Upper lobe of left lung (tissue), 6 donors: ENCODE results near the gene NME9. TPM values are rescaled to one million over a fixed set of nuclear protein-coding genes. Genes with fewer than 3 reads are reported as not detected.

ENCODE experiments used
- ATAC-seq, 2 donors: fragments of 200-7000 bp; cut with Tn5 transposase; one replicate each; pipeline ENCODE4 v1.9.1; 2022; ENCODE audit warnings: mild to moderate bottlenecking in 2 of 2, moderate library complexity in 2 of 2; ENCODE audit not compliant: low FRiP score in 2 of 2
- DNase-seq, 2 donors: peaks; one replicate each; pipeline ENCODE4 v3.0.0-alpha.2; 2019 to 2020
- H3K27ac ChIP-seq, 4 donors: fragments of 200-600 bp; sonication (generic); one replicate each; pipeline ENCODE4 v1.5.1; 2016 to 2019
- H3K27me3 ChIP-seq, 4 donors: fragments of 200-600 bp; sonication (generic); one replicate each; pipeline ENCODE4 v1.5.1; 2017 to 2019
- H3K36me3 ChIP-seq, 4 donors: fragments of 200-600 bp; sonication (generic); one replicate each; pipeline ENCODE4 v1.5.1; 2016 to 2019
- H3K4me1 ChIP-seq, 4 donors: fragments of 200-600 bp; sonication (generic); one replicate each; pipeline ENCODE4 v1.5.1; 2018 to 2019
- H3K4me3 ChIP-seq, 4 donors: fragments of 200-600 bp; sonication (generic); one replicate each; pipeline ENCODE4 v1.5.1; 2017 to 2019; ENCODE audit warnings: mild to moderate bottlenecking in 2 of 4, moderate library complexity in 1 of 4
- H3K9me3 ChIP-seq, 4 donors: fragments of 200-600 bp; sonication (generic); one replicate each; pipeline ENCODE4 v1.5.1; 2018 to 2019
- CTCF ChIP-seq, 6 experiments: fragments of 450-650 bp in 4 of 6; fragments of 200-600 bp in 2 of 6; sonication (generic) in 2 of 6; IDR thresholded peaks; one replicate each; pipeline ENCODE4 v1.5.1; 2016 to 2019; ENCODE audit warnings: antibody characterized with exemption in 6 of 6
- EP300 ChIP-seq, 4 donors: sonication (generic); formaldehyde crosslinking; IDR thresholded peaks; one replicate each; pipeline ENCODE4 v1.5.1; 2017; ENCODE audit warnings: antibody characterized with exemption in 4 of 4, control low read depth in 2 of 4
- POLR2A ChIP-seq, 4 donors: fragments of 450-650 bp; IDR thresholded peaks; one replicate each; pipeline ENCODE4 v1.5.1; 2016 to 2017; ENCODE audit warnings: antibody characterized with exemption in 4 of 4, mild to moderate bottlenecking in 2 of 4
- POLR2AphosphoS5 ChIP-seq, 2 donors: sonication (generic); formaldehyde crosslinking; IDR thresholded peaks; one replicate each; pipeline ENCODE4 v1.5.1; 2017; ENCODE audit warnings: antibody characterized with exemption in 2 of 2
- WGBS, 2 donors: methylation state at CpG; one replicate each; pipeline ENCODE4 v1.1.5; 2017 to 2018; 5-methylcytosine and 5-hydroxymethylcytosine counted together
- total RNA-seq, 6 donors: library from RNA; depleted of rRNA in 4 of 6; stranded (reverse); fragments of >200 nt in 4 of 6; gene quantifications; one replicate each; pipeline versions ENCODE4 v1.1.0 to v1.2.1, GENCODE V29; 2016 to 2021
- donor health status: DM: no; HTN: no; CAD: no; lungs with moderate emphysema.
- donor health status: DM: no; HTN: yes; CAD: no; lungs with severe emphysema.

NME9 gene
- total RNA-seq, 6 donors from 2014 or later = 0.46 to 16.5 (median 3.3) TPM

GRCh38 chr3:138363322-138363721 lies 33.7 kb upstream of the NME9 start:
- ATAC-seq = no peak
- no peaks in the 10 kb centered on the region for H3K9me3 ChIP-seq
- TF ChIP-seq POLR2AphosphoS5 (IDR thresholded peaks at IDR 0.05) (no peak), CTCF (IDR thresholded peaks at IDR 0.05) (no peak)
- WGBS, 2 donors = 90 to 96% methylated on average over 4 of the region's 4 CpGs
- H3K36me3 ChIP-seq = no peaks in the 10 kb centered on the region
- DNase-seq = no peak
- peaks cover 10 to 31% (median 20%) of the 10 kb centered on the region in 4 donors for H3K4me1 ChIP-seq
- no peak overlapping the region for H3K27ac ChIP-seq
- H3K4me3 ChIP-seq = no peak overlapping the region
- H3K27me3 ChIP-seq = no peaks in the 10 kb centered on the region

- WGBS, 2 donors = 93 to 95% methylated on average over 7 of the region's 7 CpGs
- H3K27ac ChIP-seq = no peak overlapping the region
- H3K4me1 ChIP-seq = peaks cover 4 to 24% (median 14%) of the 10 kb centered on the region in 4 donors
- H3K9me3 ChIP-seq = no peaks in the 10 kb centered on the region
- H3K27me3 ChIP-seq = no peaks in the 10 kb centered on the region
- no peak for DNase-seq
- H3K4me3 ChIP-seq = no peak overlapping the region
- no peak for TF ChIP-seq CTCF (IDR thresholded peaks at IDR 0.05)
- no peak for TF ChIP-seq POLR2AphosphoS5 (IDR thresholded peaks at IDR 0.05)
- TF ChIP-seq EP300 (IDR thresholded peaks at IDR 0.05) = no peak
- TF ChIP-seq POLR2A (IDR thresholded peaks at IDR 0.05) = no peak
- H3K36me3 ChIP-seq = no peaks in the 10 kb centered on the region
- no peak for ATAC-seq
These were observed 32.9 kb upstream of the NME9 start for GRCh38 chr3:138362538-138362937.

GRCh38 chr3:138361561-138361971 lies 31.9 kb upstream of the NME9 start:
- Histone ChIP-seq H3K4me1 (peaks cover 0 to 22% (median 10%) of the 10 kb centered on the region in 4 donors), H3K9me3 (no peaks in the 10 kb centered on the region), H3K27me3 (no peaks in the 10 kb centered on the region), H3K27ac (no peak overlapping the region), H3K4me3 (no peak overlapping the region), H3K36me3 (no peaks in the 10 kb centered on the region)
- 89 to 92% methylated on average over 7 of the region's 7 CpGs for whole genome bisulfite sequencing, 2 donors
- ATAC-seq = peak in 1 of 2 donors; percentile 2
- no peak for TF ChIP-seq POLR2A (IDR thresholded peaks at IDR 0.05)
- TF ChIP-seq POLR2AphosphoS5 (IDR thresholded peaks at IDR 0.05) = no peak
- no peak for TF ChIP-seq CTCF (IDR thresholded peaks at IDR 0.05)
- TF ChIP-seq EP300 (IDR thresholded peaks at IDR 0.05) = no peak
- no peak for DNase-seq

- no peak overlapping the region for H3K4me3 ChIP-seq
- H3K27me3 ChIP-seq = no peaks in the 10 kb centered on the region
- 91 to 95% methylated on average over 9 of the region's 9 CpGs for WGBS, 2 donors
- H3K9me3 ChIP-seq = no peaks in the 10 kb centered on the region
- H3K4me1 ChIP-seq = peaks cover 0 to 20% (median 9%) of the 10 kb centered on the region in 4 donors
- no peak for DNase-seq
- H3K36me3 ChIP-seq = peaks cover 0 to 4% (median 0%) of the 10 kb centered on the region in 4 donors
- H3K27ac ChIP-seq = no peak overlapping the region
- no peak for TF ChIP-seq POLR2AphosphoS5 (IDR thresholded peaks at IDR 0.05)
- TF ChIP-seq POLR2A (IDR thresholded peaks at IDR 0.05) = no peak
- no peak for ATAC-seq
These were observed 31.3 kb upstream of the NME9 start for GRCh38 chr3:138360869-138361525.

- ATAC-seq (no peak), DNase-seq (no peak)
- H3K36me3 ChIP-seq = peaks cover 0 to 12% (median 0%) of the 10 kb centered on the region in 4 donors
- TF ChIP-seq POLR2AphosphoS5 (IDR thresholded peaks at IDR 0.05) (no peak), EP300 (IDR thresholded peaks at IDR 0.05) (no peak)
- H3K4me3 ChIP-seq = no peak overlapping the region
- no peaks in the 10 kb centered on the region for H3K9me3 ChIP-seq
- WGBS, 2 donors = 94 to 96% methylated on average over 13 to 15 of the region's 15 CpGs
- no peaks in the 10 kb centered on the region for H3K27me3 ChIP-seq
- H3K4me1 ChIP-seq = peaks cover 0 to 20% (median 7%) of the 10 kb centered on the region in 4 donors
- H3K27ac ChIP-seq = no peak overlapping the region
These were observed 30.5 kb upstream of the NME9 start for GRCh38 chr3:138359919-138360868.
